Germinal center (tissue), 1 donor: ENCODE data around the gene MAP3K19.
A peak's percentile ranks its signal among the peaks of the same experiment; 100 is the strongest.
"Not testable (repeated sequence)": the region's sequence is repeated elsewhere in the genome, so short reads cannot be mapped to it uniquely, and the experiment has no call there.

ENCODE experiments used
- DNase-seq: peaks from one replicate; pipeline ENCODE4 v3.0.0; 2012; ENCODE audit warnings: mixed read lengths, low spot score

MAP3K19 gene

DNA sequence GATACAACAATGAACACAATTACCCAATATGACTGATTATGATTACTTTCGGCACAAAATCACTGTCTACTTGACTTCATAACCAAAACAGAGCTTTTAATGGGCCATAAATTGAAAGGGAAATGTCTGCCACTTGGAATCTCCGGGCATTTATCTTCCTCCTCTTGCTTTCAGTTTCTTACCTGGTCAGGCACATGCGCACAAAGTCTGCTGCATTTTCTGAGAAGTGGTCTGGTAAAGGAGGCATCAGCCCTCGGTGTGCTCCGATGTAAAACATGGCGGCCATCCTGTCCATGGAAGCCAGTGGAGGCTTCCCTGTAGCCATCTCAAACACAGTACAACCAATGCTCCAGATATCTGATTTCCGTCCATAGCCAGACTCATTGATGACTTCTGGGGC, 66.6 kb downstream of the MAP3K19 start:
- DNase-seq: no peak

DNA sequence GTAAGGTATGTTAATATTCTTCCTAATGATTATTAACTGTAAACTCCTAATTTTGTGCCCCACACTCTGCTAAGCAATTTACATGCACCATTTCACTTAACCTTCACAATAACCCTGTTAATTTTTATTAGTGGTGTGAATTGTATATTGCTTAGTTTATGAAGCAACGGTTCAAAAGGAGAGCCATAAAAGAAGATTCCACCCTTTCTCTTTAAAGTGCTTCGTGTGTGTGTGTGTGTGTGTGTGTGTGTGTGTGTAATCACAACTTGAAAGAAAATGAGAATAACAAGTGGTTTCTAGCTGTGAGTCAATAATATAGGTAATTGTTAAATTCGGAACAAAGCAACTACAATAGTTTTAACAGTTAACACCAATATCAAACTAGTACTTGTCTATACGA, 68.0 kb downstream of the MAP3K19 start:
- DNase-seq: no peak

DNA sequence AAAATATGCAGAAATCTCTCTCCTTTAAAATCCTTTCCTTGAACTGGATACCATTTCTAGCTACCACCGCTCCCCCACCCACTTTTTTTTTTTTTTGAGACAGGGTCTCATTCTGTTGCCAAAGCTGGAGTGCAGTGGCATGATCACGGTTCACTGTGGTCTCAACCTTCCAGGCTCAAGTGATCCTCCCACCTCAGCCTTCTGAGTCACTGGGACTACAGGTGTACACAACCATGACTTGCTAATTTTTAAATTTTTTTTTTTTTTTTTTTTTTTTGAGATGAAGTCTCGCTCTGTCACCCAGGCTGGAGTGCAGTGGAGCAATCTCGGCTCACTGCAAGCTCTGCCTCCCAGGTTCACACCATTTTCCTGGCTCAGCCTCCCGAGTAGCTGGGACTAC, 70.1 kb downstream of the MAP3K19 start:
- not testable (repeated sequence) for DNase-seq

DNA sequence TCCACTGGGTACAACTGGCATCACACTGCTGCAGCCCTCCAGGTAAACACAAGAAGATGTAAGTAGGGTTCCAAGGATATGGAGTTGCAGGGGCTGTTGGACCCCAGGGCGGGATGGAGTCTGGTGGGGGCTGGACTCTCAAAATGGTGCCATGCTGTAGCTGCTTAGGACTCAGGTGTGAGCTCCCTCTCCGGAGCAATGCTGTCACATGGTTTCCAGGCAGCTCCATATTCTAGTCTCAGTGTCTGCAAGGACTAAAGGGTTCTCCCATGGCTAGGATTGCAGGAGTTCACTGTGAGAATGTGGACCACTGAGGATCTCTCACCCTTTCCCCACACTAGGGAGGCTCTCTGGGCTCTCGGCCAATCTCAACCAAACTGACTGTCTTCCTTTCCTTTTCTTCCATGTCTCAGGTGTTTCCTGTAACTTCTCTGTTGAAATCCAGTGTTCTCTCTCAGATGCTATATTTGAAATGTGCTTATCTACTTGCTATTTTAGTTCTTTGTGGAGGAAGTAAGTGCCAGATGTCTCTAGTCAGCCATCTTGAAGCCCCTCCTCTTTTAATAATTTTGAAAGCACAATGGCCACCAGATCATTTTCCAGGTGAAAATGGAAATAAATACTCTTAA, 71.1 kb downstream of the MAP3K19 start:
- DNase-seq: no peak

DNA sequence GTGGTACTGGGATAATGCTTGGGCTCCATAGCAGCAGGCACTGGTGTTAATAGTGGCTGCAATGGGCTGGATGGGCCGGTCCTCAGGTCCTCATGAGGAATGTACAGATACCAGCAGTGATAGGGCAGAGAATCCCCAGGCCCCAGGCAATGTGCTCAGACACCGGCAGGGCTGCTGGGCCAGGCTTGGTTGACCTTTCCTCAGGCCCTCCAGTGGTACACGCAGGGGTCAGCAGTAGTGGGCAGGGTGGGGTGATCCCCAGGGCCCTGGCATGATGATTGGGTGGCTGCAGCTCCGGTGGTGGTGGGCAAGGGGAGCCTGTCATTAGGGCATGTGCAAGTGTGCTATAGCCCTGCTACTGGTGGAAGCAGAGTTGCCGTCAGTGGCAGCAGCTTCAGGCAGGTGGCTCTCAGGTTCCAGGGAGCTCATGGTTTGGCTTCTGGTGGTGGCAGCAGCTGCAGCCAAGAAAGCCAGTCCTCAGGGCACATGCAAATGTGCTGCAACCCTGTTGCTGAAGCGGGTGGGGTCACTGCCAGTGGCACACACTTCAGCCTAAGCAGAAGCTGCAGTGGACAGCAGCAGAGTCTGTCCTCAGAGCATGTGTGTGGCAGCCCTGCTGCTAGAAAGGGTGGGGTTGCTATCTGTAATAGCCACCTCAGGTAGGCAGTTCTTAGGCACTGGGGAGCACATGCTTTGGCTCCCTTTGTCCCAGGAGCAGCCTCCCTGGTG, 71.8 kb downstream of the MAP3K19 start:
- no peak for DNase-seq

DNA sequence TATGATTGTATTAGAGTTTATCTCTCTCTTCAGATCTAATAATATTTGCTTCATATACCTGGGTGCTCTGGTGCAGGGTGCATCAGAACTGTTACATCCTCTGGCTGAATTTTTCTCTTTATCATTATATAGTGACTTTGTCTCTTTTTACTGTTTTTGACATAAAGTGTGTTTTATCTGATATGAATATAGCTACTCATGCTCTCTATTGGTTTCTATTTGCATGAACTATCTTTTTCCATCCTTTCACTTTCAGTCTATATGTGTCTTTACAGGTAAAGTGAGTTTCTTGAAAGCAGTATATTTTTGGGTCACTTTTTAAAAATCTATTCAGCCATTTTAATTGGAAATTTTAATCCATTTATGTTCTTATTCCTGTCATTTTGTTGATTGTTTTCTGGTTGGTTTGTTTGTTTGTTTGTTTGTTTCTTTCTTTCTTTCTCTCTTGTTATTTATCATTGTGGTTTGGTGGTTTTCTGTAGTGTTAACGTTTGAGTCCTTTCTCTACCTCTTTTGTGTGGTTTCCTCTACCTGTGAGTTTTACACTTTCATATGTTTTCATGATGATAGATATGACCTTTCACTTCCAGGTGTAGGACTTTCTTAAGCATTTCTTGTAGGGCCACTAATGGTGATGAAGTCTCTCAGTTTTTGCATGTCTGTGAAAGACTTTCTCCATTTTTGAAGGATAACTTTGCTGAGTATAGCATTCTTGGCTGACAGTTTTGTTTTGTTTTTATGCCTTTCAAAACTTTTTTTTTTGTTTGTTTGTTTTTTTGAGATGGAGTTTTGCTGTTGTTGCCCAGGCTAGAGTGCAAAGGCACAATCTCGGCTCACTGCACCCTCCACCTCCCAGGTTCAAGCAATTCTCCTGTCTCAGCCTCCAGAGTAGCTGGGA, 73.8 kb downstream of the MAP3K19 start:
- no peak for DNase-seq

DNA sequence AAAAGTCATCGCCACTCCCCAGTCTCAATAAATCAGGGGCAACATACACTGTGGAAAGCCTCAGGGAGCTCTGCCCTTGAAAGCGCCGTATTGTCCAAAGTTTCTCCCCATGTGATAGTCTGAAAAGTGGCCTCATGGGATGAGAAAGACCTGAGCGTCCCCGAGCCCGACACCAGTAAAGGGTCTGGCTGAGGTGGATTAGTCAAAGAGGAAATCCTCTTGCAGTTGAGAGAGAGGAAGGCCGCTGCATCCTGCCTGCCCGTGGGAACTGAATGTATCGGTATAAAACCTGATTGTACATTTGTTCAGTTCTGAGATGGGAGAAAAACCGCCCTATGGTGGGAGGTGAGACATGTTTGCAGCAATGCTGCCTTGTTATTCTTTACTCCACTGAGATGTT, 80.1 kb downstream of the MAP3K19 start:
- DNase-seq: not testable (repeated sequence)

DNA sequence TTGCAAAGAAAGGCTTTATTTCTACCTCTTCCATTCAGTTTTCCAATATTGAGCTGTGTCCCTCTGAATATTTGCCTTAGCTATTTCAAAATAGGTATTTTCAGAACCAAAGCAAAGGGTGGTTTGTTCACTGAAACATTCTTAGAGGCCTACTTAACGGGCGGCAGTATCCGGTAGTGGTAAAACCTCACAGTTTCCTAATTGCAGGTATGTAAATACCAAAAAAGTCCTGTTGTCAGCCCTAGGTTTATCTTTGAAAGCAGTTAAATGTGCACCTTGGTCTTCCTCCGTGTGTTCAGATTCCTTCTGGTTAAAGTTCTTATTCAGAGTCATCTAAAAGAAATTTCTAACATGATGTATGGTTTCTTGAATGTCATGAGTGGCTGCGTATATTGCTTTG, 89.8 kb downstream of the MAP3K19 start:
- DNase-seq: no peak

DNA sequence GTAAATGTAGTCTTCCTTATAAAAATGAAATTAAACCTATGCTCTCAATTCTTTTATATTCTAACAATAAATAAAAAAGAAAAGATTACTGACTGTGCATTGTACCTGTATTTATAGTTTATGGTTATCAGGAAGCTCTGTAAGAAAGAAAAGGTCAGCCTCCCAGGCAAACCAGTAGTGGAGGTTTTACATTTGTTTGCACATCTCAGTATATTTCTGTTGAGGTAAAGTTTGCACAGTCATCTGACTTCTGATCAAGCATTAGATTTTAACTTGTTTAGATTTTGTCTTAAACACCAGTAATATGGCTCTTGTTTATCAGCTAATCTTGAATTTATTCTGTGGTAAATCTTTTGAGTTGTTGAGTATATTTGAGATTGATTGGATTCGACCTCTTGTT, 91.5 kb downstream of the MAP3K19 start:
- no peak for DNase-seq

DNA sequence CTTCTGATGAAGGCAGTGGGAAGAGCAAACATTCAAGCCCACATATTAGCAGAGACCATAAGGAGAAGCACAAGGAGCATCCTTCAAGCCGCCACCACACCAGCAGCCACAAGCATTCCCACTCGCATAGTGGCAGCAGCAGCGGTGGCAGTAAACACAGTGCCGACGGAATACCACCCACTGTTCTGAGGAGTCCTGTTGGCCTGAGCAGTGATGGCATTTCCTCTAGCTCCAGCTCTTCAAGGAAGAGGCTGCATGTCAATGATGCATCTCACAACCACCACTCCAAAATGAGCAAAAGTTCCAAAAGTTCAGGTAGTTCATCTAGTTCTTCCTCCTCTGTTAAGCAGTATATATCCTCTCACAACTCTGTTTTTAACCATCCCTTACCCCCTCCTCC, 93.2 kb downstream of the MAP3K19 start:
- no peak for DNase-seq

DNA sequence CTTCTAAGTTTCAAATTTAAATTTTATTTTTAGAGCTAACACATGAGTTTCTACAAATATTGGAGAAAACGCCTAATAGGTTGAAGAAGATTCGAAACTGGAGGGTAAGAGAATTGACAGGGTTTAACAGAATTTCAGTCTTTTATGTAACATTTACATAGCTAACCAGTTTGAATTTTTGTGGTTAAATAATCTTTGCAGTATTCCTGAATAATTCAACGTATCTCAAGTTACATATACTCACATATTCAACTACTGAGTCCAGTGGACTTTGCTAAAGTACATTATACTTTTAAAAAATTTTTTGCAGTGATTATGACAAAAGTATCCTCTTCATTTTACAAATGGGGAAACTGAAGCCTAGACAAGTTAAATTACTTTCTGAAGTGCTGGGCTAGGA, 94.6 kb downstream of the MAP3K19 start:
- DNase-seq: no peak

DNA sequence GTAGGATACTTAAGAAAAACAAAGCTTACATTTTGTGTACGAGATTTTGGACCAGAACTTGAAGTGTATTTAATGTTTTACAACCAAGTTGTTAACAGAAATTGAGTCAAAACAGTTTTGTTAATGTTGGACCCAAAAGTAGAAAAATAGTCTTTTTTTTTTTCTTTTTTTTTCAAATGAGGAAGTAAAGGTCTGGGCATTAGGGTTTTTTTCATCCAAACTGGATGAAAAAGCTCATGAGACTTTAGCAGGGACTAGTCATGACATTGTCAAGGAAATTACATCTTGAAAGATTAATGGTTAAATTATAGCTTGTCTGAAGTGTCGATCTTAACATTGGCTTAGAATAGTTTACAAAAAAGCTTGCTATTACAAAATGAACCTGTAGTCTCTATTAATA, 96.4 kb downstream of the MAP3K19 start:
- DNase-seq: no peak

DNA sequence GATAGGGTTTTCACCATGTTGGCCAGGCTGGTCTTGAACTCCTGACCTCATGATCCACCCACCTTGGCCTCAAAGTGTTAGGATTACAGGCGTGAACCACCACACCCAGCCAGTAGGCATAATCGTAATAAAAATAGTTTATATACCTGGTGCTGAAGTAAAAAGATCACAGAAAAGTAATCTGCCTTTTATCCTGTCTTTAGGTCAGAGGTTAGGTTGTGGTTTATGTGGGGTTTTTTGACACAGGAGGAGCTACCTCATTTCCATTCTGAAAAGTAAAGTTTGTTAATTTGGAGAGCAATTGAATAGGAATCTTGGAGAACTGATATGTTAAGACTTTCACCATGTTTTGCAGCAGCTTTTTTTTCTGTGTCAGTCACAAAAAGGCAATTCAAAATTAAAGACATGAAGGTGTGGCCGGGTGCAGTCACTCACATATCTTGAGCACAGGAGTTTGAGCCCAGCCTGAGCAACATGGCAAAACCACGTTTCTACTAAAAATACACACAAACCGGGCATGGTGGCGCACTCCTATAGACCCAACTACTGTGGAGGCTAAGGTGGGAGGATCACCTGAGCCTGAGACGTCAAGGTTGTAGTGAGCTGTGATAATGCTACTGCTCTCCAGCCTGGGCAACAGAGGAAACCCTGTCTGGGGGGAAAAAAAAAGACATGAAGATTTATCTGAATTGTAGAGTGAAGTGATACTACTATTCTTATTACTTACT, 97.1 kb downstream of the MAP3K19 start:
- no peak for DNase-seq

DNA sequence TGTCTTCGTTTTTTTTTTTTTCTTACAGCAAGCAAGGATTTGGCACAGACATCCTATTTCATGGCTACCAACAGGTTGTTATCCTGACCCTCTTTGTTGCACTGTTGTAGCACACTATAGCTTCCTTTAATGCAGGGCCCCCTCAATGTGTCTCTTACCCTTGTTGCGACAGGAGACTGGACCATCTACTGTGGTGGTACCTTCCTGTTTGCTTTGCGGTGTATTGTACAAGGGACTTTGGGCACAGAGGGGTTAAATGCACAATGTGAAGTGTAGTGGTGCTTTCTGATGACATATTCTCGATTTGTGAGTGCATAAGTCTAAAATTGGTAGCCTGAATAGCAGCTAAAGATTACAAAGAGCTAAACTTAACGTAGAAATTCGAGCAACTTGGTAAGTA, 101.2 kb downstream of the MAP3K19 start:
- DNase-seq: no peak

DNA sequence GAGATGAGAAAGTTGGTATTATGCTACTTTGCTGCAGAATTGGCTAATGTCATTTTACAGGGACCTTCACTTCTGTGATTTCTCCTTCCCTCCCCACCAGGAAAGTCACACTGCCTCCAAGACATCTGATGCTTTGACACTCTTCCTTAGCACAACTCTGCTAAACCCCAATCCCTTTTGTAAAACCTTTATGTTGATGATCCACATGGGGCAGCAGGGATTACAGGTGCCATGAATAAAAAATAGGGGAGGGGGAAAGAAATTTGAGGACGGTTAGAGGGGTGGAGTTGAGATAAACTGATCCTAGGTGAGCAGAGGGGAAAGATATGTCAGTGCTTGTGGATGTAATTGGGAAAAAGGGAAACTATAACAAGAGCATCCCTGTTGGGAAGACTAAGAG, 102.3 kb downstream of the MAP3K19 start:
- no peak for DNase-seq

DNA sequence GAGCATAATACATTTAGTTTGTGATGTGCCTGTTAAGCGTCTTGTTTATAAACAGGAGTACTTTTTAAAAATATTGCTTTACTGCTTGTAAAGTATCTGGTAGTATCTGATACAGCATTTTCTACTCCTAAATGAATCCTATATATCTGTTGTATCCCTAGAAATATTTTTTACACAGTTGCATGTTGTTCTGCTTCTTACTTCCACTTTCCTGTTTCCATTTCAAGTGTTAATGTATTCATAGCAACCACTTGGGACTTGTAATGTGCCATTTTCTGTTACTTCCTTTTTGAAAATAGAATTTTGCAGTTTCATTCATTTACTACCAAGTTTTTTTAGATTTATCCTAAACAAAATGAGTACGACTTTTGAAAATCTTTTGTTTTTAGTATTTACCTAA, 103.7 kb downstream of the MAP3K19 start:
- DNase-seq: peak; percentile 41

DNA sequence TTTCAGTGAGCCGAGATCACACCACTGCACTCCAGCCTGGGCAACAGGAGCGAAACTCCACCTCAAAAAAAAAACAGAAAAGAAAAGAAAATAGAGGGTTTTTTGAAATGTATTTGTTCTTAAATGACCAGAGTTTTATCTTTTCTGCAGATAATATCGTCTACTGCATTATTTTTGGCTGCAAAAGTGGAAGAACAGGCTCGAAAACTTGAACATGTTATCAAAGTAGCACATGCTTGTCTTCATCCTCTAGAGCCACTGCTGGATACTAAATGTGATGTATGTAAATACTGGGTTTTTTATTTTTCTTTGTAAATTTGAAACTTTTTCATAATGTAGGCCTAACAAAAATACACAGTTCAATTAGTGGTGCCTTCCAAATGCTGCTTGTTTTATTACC, 110.6 kb downstream of the MAP3K19 start:
- DNase-seq: no peak

DNA sequence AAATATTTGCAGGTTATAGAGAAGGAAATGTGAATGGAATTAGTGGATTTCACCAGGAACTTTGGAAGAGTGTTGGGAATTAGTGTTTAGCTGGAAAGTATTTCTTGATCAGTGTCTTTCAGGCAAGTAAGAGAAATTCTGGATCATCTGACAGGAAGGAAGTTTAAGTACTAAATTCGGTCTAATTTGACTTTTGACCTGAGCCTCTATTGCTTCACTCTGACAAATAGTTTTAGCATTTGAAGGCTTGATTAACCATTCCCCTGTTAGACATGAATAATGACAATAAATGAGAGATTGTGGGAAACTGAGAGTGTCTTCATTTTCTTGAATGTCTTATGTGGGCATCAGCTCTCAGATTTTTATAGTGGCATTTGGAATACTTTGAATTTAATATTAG, 112.6 kb downstream of the MAP3K19 start:
- no peak for DNase-seq

DNA sequence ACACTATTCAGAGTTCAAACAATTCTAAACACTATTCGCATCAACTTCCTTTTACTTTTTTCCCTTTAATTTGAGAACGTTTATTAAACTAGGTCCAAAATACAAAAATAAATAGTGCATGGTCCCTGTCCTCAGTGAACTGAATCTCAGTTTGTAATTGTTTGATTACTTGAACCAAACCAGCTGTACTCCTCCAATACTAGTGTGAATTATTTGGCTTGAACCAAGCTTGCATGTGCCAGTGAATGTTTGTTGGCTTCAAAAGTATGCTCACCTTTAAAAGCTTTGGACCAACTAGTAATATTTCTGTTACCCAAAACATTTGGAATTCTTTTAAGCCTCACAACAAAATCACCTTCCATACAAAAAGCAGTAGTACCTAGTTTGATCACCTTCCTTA, 113.1 kb downstream of the MAP3K19 start:
- no peak for DNase-seq

DNA sequence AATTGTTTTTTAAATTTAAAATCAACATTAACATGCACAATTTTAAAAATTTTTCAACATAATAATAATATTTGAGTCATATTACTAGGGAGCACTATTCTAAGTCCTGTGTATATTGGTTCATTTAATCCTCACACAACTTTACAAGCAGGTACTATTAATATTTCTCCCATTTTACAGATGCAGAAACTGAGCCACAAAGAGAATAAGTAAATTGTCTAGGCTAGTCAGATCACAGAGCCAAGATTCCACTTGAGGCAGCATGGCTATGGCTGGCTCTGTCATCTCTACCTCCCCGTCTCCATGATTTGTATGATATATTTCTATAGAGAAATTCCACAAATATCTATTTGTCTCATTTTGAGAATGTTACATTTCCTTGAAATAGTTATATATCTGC, 113.5 kb downstream of the MAP3K19 start:
- no peak for DNase-seq

DNA sequence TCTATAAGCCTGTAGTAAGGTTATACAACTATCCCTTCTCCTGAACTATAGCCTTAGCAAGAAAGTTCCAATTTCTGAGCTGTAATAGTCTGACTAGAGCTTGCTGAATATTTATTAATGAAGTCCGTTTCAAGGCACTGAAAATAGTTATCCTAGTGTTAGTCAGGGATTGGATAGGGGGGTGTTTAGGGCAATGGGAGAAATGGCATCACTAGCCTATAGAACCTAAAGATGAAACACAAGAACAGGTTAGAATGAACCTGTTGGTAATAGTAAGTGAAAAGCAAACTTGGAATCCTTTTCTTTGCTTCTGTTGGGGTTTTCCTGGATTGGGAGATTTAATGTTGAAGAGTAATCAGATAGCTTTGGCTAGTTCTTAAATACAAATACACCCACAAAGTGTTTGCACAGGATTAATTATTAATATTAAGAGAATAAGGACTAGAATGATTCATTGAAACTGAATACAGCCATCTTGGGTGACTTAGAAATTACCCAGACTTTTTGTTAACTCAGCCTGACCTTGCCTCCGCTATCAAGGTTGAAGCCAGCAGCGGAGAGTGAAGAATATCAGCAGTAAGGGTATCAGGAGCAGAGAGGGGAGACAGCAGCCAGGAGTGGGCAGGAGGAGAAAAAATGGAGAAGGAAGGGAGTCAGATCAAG, 114.3 kb downstream of the MAP3K19 start:
- DNase-seq: no peak

DNA sequence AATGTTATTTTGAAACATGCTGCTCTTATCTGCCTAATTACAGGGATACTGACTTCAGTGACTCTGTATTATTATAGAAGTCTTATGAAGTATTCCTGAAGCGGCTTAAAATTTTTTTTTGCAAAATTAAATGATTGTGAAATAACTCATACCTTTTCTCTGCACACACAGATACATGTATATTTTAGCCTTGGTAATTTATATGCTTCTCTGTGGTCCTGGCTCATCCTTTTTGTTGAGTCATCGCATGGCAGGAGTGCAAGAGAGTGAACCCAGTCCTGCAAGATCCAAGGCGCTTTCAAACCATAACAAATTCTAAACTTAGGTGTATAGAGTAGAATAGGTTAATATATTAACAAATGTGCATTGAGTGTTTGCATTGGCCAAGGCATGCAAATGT, 120.1 kb downstream of the MAP3K19 start:
- DNase-seq: no peak
